ENCODE measurements around the gene MCU. TPM values are rescaled to one million over a fixed set of nuclear protein-coding genes. Genes with fewer than 3 reads are reported as not detected.

MCU gene
- total and polyA plus RNA-seq, 12 donors: 9.0 to 19.0 (median 14.7) TPM

DNA sequence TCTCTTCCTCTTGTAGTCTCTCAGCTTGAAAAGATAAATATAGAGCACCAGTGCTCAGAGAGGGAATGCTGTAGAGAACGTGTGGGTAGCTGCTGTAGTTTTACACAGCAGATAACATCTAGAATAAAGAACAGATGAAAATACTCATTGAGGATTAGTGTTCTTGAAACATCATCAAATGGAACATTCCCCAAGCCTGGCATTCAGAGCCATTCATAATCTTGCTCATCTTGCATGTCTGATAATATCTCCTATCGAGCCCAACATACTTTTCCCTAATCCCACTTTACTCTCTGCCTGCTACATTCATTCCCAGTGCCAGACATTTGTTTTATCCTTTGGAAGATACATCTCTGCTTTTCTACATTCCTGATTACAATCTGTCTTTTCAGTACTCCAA is 35.2 kb downstream of the MCU start:
- intact Hi-C loops (cut with DNase I): no loop called here
- WGBS, 2 donors: 40 to 53% methylated on average over 2 of the region's 2 CpGs

GRCh38 chr10:72728462-72728861 is 36.5 kb downstream of the MCU start:
- H3K36me3 ChIP-seq: no peaks in the 10 kb centered on the region
- DNase-seq (no peak), ATAC-seq (no peak)
- H3K9me3 ChIP-seq: no peaks in the 10 kb centered on the region
- no peak overlapping the region for H3K4me3 ChIP-seq
- intact Hi-C loops (cut with DNase I): no loop called here
- no peak overlapping the region for H3K27ac ChIP-seq
- TF ChIP-seq CTCF (IDR thresholded peaks at IDR 0.05): no peak
- peaks cover 0 to 22% (median 7%) of the 10 kb centered on the region in 9 donors for H3K4me1 ChIP-seq
- H3K27me3 ChIP-seq: no peaks in the 10 kb centered on the region
- 80 to 81% methylated on average over 2 of the region's 2 CpGs for WGBS, 2 donors

More for the DNA sequence above, 35.2 kb downstream of the MCU start:
- Histone ChIP-seq H3K27me3 (no peaks in the 10 kb centered on the region), H3K36me3 (no peaks in the 10 kb centered on the region), H3K27ac (no peak overlapping the region), H3K9me3 (no peaks in the 10 kb centered on the region), H3K4me1 (peaks cover 0 to 22% (median 7%) of the 10 kb centered on the region in 9 donors), H3K4me3 (no peak overlapping the region)
- DNase-seq (no peak), ATAC-seq (no peak)
- no peak for TF ChIP-seq CTCF (IDR thresholded peaks at IDR 0.05)

GRCh38 chr10:72729528-72729927 is 37.6 kb downstream of the MCU start:
- no peak for DNase-seq
- Histone ChIP-seq H3K27me3 (no peaks in the 10 kb centered on the region), H3K9me3 (no peaks in the 10 kb centered on the region), H3K4me3 (no peak overlapping the region), H3K27ac (no peak overlapping the region), H3K36me3 (no peaks in the 10 kb centered on the region), H3K4me1 (peaks cover 0 to 23% (median 7%) of the 10 kb centered on the region in 9 donors)
- intact Hi-C loops (cut with DNase I): no loop called here
- no peak for TF ChIP-seq CTCF (IDR thresholded peaks at IDR 0.05)
- WGBS, 2 donors: 84% methylated on average over 3 of the region's 3 CpGs
- no peak for ATAC-seq

DNA sequence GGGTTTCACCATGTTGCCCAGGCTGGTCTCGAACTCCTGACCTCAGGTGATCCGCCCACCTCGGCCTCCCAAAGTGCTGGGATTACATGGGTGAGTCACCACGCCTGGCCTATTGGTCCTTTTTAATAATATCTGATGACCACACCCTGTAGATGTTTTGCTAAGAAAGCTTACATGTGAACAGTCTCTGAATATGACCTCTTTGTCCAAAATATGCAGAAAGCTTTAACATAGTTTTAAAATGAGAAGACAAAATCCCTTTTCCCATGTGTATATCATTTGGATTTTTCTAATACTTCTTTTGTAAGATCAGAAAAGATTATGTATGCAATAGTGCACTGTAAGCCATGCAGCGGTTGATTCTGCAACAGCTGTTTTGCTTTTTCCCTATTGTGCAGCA is 38.5 kb downstream of the MCU start:
- WGBS, 2 donors: 87 to 90% methylated on average over 5 of the region's 5 CpGs
- DNase-seq: no peak
- peaks cover 0 to 32% (median 11%) of the 10 kb centered on the region in 9 donors for H3K4me1 ChIP-seq
- H3K36me3 ChIP-seq: no peaks in the 10 kb centered on the region
- no peak for TF ChIP-seq CTCF (IDR thresholded peaks at IDR 0.05)
- no peaks in the 10 kb centered on the region for H3K9me3 ChIP-seq
- intact Hi-C loops (cut with DNase I): no loop called here
- ATAC-seq: no peak
- H3K27ac ChIP-seq: no peak overlapping the region
- no peak overlapping the region for H3K4me3 ChIP-seq
- H3K27me3 ChIP-seq: no peaks in the 10 kb centered on the region
